ENCODE results near the gene LAMA5.

LAMA5 gene

DNA sequence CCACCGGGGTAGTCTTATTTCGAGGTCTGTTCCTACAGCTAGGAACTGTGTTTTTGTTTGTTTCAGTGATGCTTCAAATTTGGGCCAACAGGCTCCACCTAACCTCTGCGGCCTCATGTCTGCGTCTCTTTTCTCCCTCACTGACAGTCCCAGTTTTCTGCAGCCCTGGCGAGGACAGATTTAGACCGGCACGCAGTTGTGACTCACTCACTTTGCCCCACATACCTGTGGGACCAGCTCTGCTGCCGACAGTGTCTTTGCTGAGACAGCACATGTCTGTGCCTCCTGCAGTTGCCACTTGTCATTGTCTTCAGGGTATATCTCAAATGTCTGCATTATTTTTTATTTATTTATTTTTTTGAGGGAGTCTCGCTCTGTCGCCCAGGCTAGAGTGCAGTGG is 99.6 kb downstream of the LAMA5 start:
- Mint-ChIP-seq H3K9me3 (peaks cover 17% of the 10 kb centered on the region), H3K4me1 (peaks cover 11% of the 10 kb centered on the region), H3K36me3 (ENCODE audit: low read depth) (peaks cover 57% of the 10 kb centered on the region), H3K4me3 (no peak overlapping the region), H3K27me3 (ENCODE audit: low read depth, poor library complexity) (no peaks in the 10 kb centered on the region), H3K27ac (no peak overlapping the region)
- DNase-seq = no peak
- TF ChIP-seq, protein P1, sequence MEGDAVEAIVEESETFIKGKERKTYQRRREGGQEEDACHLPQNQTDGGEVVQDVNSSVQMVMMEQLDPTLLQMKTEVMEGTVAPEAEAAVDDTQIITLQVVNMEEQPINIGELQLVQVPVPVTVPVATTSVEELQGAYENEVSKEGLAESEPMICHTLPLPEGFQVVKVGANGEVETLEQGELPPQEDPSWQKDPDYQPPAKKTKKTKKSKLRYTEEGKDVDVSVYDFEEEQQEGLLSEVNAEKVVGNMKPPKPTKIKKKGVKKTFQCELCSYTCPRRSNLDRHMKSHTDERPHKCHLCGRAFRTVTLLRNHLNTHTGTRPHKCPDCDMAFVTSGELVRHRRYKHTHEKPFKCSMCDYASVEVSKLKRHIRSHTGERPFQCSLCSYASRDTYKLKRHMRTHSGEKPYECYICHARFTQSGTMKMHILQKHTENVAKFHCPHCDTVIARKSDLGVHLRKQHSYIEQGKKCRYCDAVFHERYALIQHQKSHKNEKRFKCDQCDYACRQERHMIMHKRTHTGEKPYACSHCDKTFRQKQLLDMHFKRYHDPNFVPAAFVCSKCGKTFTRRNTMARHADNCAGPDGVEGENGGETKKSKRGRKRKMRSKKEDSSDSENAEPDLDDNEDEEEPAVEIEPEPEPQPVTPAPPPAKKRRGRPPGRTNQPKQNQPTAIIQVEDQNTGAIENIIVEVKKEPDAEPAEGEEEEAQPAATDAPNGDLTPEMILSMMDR (IDR thresholded peaks at IDR 0.05) = no peak

DNA sequence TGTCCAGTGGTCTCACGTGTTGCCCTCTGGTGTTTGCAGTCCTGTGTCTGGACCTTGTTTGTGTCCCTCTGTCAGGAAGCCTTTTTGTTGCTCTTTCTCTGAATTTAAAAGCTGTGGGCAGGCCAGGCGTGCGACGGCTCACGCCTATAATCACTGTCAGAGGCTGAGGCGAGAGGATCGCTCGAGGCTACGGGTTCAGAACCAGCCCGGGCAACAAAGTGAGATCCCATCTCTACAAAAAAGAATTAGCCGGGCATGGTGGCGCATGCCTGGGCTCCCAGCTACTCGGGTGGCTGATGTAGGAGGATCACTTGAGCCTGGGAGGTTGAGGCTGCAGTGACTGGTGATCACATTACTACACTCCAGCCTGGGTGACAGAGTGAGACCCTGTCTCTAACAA is 100.3 kb downstream of the LAMA5 start:
- Mint-ChIP-seq H3K27me3 (ENCODE audit: low read depth, poor library complexity) (no peaks in the 10 kb centered on the region), H3K9me3 (peaks cover 17% of the 10 kb centered on the region), H3K4me1 (peaks cover 11% of the 10 kb centered on the region), H3K27ac (no peak overlapping the region), H3K36me3 (ENCODE audit: low read depth) (peaks cover 58% of the 10 kb centered on the region), H3K4me3 (no peak overlapping the region)
- TF ChIP-seq, protein P1 (IDR thresholded peaks at IDR 0.05) = no peak
- DNase-seq = no peak

GRCh38 chr20:62266340-62266739 is 100.8 kb downstream of the LAMA5 start:
- Mint-ChIP-seq H3K4me1 (peaks cover 11% of the 10 kb centered on the region), H3K9me3 (peaks cover 17% of the 10 kb centered on the region), H3K27me3 (ENCODE audit: low read depth, poor library complexity) (no peaks in the 10 kb centered on the region), H3K36me3 (ENCODE audit: low read depth) (peaks cover 62% of the 10 kb centered on the region), H3K27ac (no peak overlapping the region), H3K4me3 (no peak overlapping the region)
- TF ChIP-seq, protein P1 (IDR thresholded peaks at IDR 0.05) = no peak
- DNase-seq = no peak

DNA sequence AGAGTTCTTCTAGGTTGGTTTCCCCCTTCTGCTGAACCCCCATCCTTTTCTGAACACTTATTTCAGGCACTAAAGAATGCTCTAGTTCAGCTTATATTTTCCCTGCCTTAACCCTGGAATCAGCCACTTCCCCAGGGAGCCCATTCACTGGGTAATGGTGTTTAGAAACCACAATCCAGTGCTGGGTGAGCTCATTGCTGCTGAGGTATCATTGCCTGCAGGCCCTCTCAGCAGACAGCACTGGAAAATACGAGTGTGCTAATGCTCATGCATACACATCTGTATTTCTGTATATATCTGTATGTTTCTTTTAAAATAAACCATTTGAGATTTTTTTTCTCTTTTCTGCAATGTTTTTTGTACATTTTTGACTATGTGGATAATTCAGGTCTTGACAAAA is 101.7 kb downstream of the LAMA5 start:
- no peaks in the 10 kb centered on the region for H3K27me3 Mint-ChIP-seq (ENCODE audit: low read depth, poor library complexity)
- peaks cover 11% of the 10 kb centered on the region for H3K4me1 Mint-ChIP-seq
- H3K9me3 Mint-ChIP-seq = peaks cover 17% of the 10 kb centered on the region
- no peak overlapping the region for H3K27ac Mint-ChIP-seq
- DNase-seq = no peak
- TF ChIP-seq, protein P1 (IDR thresholded peaks at IDR 0.05) = no peak
- peaks cover 68% of the 10 kb centered on the region for H3K36me3 Mint-ChIP-seq (ENCODE audit: low read depth)
- H3K4me3 Mint-ChIP-seq = no peak overlapping the region

DNA sequence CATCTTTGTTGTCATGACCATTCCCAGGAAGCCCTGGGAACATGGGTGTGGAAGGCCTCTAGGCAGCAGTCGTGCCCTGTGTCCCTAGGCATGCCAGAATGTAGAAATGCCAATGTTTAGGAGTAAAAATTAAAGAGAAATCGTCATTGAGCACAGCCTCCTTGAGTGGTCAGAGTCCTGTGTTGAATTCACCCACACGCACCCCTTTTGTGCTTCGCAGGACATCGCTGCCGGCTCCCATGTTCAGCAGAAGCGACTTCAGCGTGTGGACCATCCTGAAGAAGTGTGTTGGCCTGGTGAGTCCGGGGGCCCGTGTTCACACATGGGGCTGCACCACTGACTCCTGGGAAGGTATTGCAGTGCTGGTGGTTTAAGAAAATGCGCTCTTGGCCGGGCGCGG is 103.7 kb downstream of the LAMA5 start:
- H3K4me3 Mint-ChIP-seq = no peak overlapping the region
- peaks cover 17% of the 10 kb centered on the region for H3K9me3 Mint-ChIP-seq
- no peaks in the 10 kb centered on the region for H3K27me3 Mint-ChIP-seq (ENCODE audit: low read depth, poor library complexity)
- H3K27ac Mint-ChIP-seq = no peak overlapping the region
- peaks cover 8% of the 10 kb centered on the region for H3K4me1 Mint-ChIP-seq
- peaks cover 73% of the 10 kb centered on the region for H3K36me3 Mint-ChIP-seq (ENCODE audit: low read depth)
- DNase-seq = no peak
- TF ChIP-seq, protein P1 (IDR thresholded peaks at IDR 0.05) = no peak

- peaks cover 70% of the 10 kb centered on the region for H3K36me3 Mint-ChIP-seq (ENCODE audit: low read depth)
- H3K4me3 Mint-ChIP-seq = no peak overlapping the region
- DNase-seq = no peak
- H3K4me1 Mint-ChIP-seq = peaks cover 4% of the 10 kb centered on the region
- TF ChIP-seq, protein P1 (IDR thresholded peaks at IDR 0.05) = no peak
- no peaks in the 10 kb centered on the region for H3K27me3 Mint-ChIP-seq (ENCODE audit: low read depth, poor library complexity)
- peaks cover 17% of the 10 kb centered on the region for H3K9me3 Mint-ChIP-seq
- no peak overlapping the region for H3K27ac Mint-ChIP-seq
These were observed 105.0 kb downstream of the LAMA5 start for GRCh38 chr20:62262064-62262463.
